ENCODE data around the gene ZNF680.
"Not testable (repeated sequence)": the region's sequence is repeated elsewhere in the genome, so short reads cannot be mapped to it uniquely, and the experiment has no call there.

Gene ZNF680

GRCh38 chr7:64590971-64591370 is 28.1 kb upstream of the ZNF680 start:
- Histone ChIP-seq H3K27me3 (ENCODE audit: control insufficient read depth, insufficient read depth, low read length, poor library complexity, severe bottlenecking) (no peaks in the 10 kb centered on the region), H3K36me3 (ENCODE audit: control insufficient read depth, insufficient read depth, low read length) (no peaks in the 10 kb centered on the region), H3K9me3 (ENCODE audit: control insufficient read depth, low read length) (no peaks in the 10 kb centered on the region), H3K4me3 (ENCODE audit: insufficient read depth, low read depth, low read length) (no peak overlapping the region), H3K27ac (ENCODE audit: insufficient read depth, low read depth, low read length, poor library complexity, severe bottlenecking) (no peak overlapping the region), H3K4me1 (ENCODE audit: control insufficient read depth, insufficient read depth, low read length) (no peaks in the 10 kb centered on the region)
- WGBS, 2 experiments = 86 to 88% methylated on average over 5 of the region's 5 CpGs

DNA sequence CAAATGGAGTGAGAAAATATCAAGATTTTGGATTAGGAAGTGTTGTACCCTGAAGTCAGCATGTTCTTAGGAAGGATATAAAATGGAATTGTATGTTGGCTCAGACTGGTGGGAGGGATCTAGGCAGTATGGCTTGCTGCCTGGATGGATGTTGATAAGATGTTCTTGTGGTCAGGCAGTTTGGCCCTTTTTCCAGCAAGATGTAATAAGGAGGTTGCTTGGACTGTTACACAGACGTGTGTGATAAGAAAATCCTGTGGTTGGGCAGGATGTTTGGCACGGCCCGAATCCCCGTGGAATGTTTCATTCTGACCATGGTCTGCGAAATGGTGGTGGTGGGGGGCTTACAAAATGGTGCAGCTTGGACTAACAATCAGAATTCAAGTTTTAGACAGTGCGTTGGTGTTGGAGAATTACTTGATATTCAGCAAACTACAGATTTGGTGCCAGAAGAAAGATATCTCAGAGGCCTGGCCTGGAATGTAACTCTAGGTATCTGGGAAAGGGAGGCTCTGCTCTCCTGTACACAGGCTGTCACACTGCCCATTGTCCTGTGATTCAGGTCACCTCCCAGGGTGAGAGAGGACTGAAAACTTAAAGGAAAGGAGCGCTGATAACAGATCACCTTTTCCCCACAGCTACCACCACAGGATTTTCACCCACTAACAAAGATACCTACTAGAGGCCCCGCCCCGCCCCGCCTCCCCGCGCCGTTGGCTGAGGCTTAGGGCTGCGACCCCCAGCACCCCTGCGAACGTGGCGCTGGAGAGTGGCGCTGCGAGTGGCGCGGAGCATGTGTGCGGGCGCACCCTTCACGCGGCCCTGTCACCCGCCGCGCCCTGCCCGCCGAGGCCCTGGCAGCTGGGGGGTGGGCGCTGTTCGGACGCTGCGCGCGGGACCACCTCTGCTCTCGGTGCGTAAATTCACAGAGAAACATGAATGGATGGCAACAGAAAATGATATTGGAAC is 19.3 kb upstream of the ZNF680 start:
- no peak overlapping the region for H3K4me3 ChIP-seq (ENCODE audit: insufficient read depth, low read depth, low read length)
- WGBS, 2 experiments = 93 to 95% methylated on average over 38 of the region's 38 CpGs
- no peaks in the 10 kb centered on the region for H3K36me3 ChIP-seq (ENCODE audit: control insufficient read depth, insufficient read depth, low read length)
- H3K27ac ChIP-seq (ENCODE audit: insufficient read depth, low read depth, low read length, poor library complexity, severe bottlenecking) = no peak overlapping the region
- peaks cover 2% of the 10 kb centered on the region for H3K9me3 ChIP-seq (ENCODE audit: control insufficient read depth, low read length)
- H3K4me1 ChIP-seq (ENCODE audit: control insufficient read depth, insufficient read depth, low read length) = no peaks in the 10 kb centered on the region
- H3K27me3 ChIP-seq (ENCODE audit: control insufficient read depth, insufficient read depth, low read length, poor library complexity, severe bottlenecking) = no peaks in the 10 kb centered on the region

- no peaks in the 10 kb centered on the region for H3K27me3 ChIP-seq (ENCODE audit: control insufficient read depth, insufficient read depth, low read length, poor library complexity, severe bottlenecking)
- H3K9me3 ChIP-seq (ENCODE audit: control insufficient read depth, low read length) = peaks cover 2% of the 10 kb centered on the region
- no peaks in the 10 kb centered on the region for H3K4me1 ChIP-seq (ENCODE audit: control insufficient read depth, insufficient read depth, low read length)
- 86 to 94% methylated on average over 2 of the region's 2 CpGs for WGBS, 2 experiments
- no peak overlapping the region for H3K27ac ChIP-seq (ENCODE audit: insufficient read depth, low read depth, low read length, poor library complexity, severe bottlenecking)
- H3K4me3 ChIP-seq (ENCODE audit: insufficient read depth, low read depth, low read length) = no peak overlapping the region
- no peaks in the 10 kb centered on the region for H3K36me3 ChIP-seq (ENCODE audit: control insufficient read depth, insufficient read depth, low read length)
These were observed 18.5 kb upstream of the ZNF680 start for GRCh38 chr7:64581391-64581790.

- H3K4me1 ChIP-seq (ENCODE audit: control insufficient read depth, insufficient read depth, low read length) = no peaks in the 10 kb centered on the region
- H3K36me3 ChIP-seq (ENCODE audit: control insufficient read depth, insufficient read depth, low read length) = no peaks in the 10 kb centered on the region
- peak overlapping the region; percentile 37 for H3K4me3 ChIP-seq (ENCODE audit: insufficient read depth, low read depth, low read length)
- H3K27ac ChIP-seq (ENCODE audit: insufficient read depth, low read depth, low read length, poor library complexity, severe bottlenecking) = peak overlapping the region; percentile 96
- H3K27me3 ChIP-seq (ENCODE audit: control insufficient read depth, insufficient read depth, low read length, poor library complexity, severe bottlenecking) = peaks cover 9% of the 10 kb centered on the region
- WGBS, 2 experiments = 49 to 50% methylated on average over 20 of the region's 20 CpGs
- no peaks in the 10 kb centered on the region for H3K9me3 ChIP-seq (ENCODE audit: control insufficient read depth, low read length)
These were observed 11.7 kb upstream of the ZNF680 start for GRCh38 chr7:64574540-64575099.

DNA sequence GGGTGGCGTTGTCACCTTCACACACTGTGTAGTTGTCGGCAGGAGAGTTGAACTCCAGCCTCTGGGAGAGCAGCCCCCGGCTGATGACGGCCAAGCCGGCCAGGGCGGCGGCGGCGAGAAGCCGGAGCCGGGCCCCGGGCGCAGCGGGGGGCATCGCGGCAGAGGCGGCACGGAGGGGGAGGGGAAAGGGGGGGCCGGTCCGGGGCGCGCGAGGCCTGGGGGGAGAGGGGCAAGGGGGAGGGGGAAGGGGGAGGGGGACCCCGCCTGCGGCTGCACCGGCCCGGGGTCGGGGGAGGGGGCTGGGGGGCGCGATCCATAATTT is 7.4 kb upstream of the ZNF680 start:
- H3K9me3 ChIP-seq (ENCODE audit: control insufficient read depth, low read length); H3K4me1 ChIP-seq (ENCODE audit: control insufficient read depth, insufficient read depth, low read length); H3K27ac ChIP-seq (ENCODE audit: insufficient read depth, low read depth, low read length, poor library complexity, severe bottlenecking); H3K36me3 ChIP-seq (ENCODE audit: control insufficient read depth, insufficient read depth, low read length): not testable (repeated sequence)
- Histone ChIP-seq H3K4me3 (ENCODE audit: insufficient read depth, low read depth, low read length) (peak overlapping the region; percentile 16), H3K27me3 (ENCODE audit: control insufficient read depth, insufficient read depth, low read length, poor library complexity, severe bottlenecking) (peaks cover 15% of the 10 kb centered on the region)
- WGBS, 2 experiments = 7 to 27% methylated on average over 7 to 8 of the region's 30 CpGs

DNA sequence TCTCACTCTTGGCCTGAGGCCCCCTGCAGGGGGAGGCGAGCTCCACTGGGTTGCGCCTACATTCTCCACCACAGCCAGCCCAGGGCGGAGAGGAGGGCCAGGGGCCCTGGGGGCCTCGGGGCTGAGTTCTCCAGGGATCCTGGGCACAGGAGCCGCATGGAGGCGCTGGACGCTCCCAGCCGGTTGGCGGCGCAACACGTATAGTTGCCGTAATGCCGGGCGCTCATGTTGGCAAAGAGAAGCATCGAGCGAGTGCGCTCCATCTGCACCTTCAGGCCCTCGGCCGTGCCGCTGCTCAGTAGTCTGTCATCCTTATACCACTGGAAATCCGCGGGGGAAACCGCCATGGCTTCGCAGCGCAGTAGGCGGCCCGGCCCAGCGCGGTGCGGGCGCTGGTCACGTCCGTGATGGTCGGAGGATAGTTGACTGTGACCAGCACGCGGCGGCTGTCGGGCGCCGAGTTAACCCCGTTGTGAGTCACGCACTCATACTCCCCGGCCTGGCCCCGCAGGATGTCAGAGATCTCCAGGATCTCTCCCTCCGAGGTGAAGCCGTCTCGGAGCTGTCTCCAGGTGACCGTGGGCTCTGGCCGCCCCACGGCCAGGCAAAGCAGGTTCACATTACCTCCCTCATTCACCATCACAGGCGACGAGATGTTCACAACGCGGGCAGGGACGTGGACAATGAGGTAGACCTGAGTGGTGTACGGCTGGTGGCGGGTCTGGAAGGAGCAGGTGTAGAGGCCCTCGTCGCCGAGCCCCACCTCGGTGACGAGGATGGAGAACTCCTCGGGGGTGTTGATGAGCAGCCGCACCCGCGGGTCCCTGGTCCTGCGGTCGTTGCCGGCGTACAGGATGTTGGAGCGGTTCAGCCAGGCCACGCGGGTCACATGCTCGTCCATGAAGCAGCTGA is 6.8 kb upstream of the ZNF680 start:
- H3K4me1 ChIP-seq (ENCODE audit: control insufficient read depth, insufficient read depth, low read length); H3K27ac ChIP-seq (ENCODE audit: insufficient read depth, low read depth, low read length, poor library complexity, severe bottlenecking); H3K9me3 ChIP-seq (ENCODE audit: control insufficient read depth, low read length); H3K36me3 ChIP-seq (ENCODE audit: control insufficient read depth, insufficient read depth, low read length): not testable (repeated sequence)
- WGBS, 2 experiments = 30 to 32% methylated on average over 74 of the region's 74 CpGs
- Histone ChIP-seq H3K27me3 (ENCODE audit: control insufficient read depth, insufficient read depth, low read length, poor library complexity, severe bottlenecking) (peaks cover 15% of the 10 kb centered on the region), H3K4me3 (ENCODE audit: insufficient read depth, low read depth, low read length) (peak overlapping the region; percentile 16)

DNA sequence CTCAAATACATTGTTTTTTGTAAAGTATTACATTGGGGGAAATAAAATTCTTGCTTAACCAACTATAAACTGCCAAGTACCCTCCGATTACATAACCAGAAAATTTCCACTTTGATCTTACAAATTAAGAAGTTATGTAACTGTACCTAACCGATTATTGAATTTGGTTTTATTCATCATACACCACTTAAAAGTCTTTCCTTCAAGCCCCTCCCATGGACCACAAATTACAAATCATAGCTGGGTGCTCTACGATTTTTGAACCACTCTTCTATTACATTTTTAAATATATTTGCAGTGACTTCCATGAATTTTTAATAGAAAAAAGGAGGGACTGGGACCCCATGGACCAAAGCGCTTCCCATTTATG is 630 bp downstream of the ZNF680 start:
- WGBS, 2 experiments = 24 to 30% methylated on average over 3 to 4 of the region's 4 CpGs
- Histone ChIP-seq H3K36me3 (ENCODE audit: control insufficient read depth, insufficient read depth, low read length) (peaks cover 5% of the 10 kb centered on the region), H3K4me1 (ENCODE audit: control insufficient read depth, insufficient read depth, low read length) (peaks cover 4% of the 10 kb centered on the region), H3K27ac (ENCODE audit: insufficient read depth, low read depth, low read length, poor library complexity, severe bottlenecking) (peak overlapping the region; percentile 100), H3K4me3 (ENCODE audit: insufficient read depth, low read depth, low read length) (peak overlapping the region; percentile 95), H3K27me3 (ENCODE audit: control insufficient read depth, insufficient read depth, low read length, poor library complexity, severe bottlenecking) (no peaks in the 10 kb centered on the region), H3K9me3 (ENCODE audit: control insufficient read depth, low read length) (no peaks in the 10 kb centered on the region)

DNA sequence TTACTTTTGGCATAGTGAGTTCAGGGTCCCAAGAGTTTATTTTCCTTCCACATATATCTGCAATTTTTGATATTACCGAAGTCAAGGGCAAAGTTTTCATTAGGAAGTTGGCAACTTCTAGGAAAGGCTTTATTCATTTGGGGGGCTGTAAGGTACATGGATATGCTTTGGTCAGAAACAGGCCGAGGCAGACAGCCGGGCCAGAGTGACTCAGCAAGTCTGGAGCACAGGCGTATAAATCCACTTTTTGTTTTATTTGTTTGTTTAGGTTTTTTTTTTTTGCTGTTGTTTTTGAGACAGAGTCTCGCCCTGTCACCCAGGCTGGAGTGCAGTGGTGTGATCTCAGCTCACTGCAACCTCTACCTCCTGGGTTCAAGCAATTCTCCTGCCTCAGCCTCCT is 3.7 kb downstream of the ZNF680 start:
- no peaks in the 10 kb centered on the region for H3K27me3 ChIP-seq (ENCODE audit: control insufficient read depth, insufficient read depth, low read length, poor library complexity, severe bottlenecking)
- peaks cover 5% of the 10 kb centered on the region for H3K36me3 ChIP-seq (ENCODE audit: control insufficient read depth, insufficient read depth, low read length)
- H3K9me3 ChIP-seq (ENCODE audit: control insufficient read depth, low read length) = no peaks in the 10 kb centered on the region
- H3K27ac ChIP-seq (ENCODE audit: insufficient read depth, low read depth, low read length, poor library complexity, severe bottlenecking) = no peak overlapping the region
- peaks cover 4% of the 10 kb centered on the region for H3K4me1 ChIP-seq (ENCODE audit: control insufficient read depth, insufficient read depth, low read length)
- no peak overlapping the region for H3K4me3 ChIP-seq (ENCODE audit: insufficient read depth, low read depth, low read length)
- WGBS, 2 experiments = 87 to 93% methylated on average over 5 of the region's 5 CpGs

DNA sequence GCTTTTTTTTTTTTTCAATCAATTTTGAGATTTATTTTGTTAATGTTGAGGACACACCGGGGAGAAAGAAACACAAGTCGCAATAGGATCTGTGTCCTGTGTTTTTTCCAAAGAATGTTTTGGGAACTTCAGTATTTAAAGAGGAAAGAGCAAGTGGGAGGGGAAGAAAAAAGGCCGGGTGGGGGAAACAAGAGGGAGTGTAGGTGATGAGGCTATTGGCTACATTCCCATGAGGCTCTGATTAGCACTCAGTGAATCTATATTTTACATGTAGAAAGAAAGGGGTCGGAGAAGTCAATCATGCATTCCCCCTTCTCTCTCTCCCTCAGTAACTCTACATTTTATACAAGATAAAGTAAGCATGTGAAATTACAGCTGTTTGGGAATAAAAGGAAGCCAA is 4.1 kb downstream of the ZNF680 start:
- H3K27ac ChIP-seq (ENCODE audit: insufficient read depth, low read depth, low read length, poor library complexity, severe bottlenecking) = no peak overlapping the region
- H3K36me3 ChIP-seq (ENCODE audit: control insufficient read depth, insufficient read depth, low read length) = peaks cover 5% of the 10 kb centered on the region
- 77 to 85% methylated on average over 3 to 4 of the region's 4 CpGs for WGBS, 2 experiments
- H3K4me1 ChIP-seq (ENCODE audit: control insufficient read depth, insufficient read depth, low read length) = peaks cover 4% of the 10 kb centered on the region
- no peaks in the 10 kb centered on the region for H3K9me3 ChIP-seq (ENCODE audit: control insufficient read depth, low read length)
- no peak overlapping the region for H3K4me3 ChIP-seq (ENCODE audit: insufficient read depth, low read depth, low read length)
- no peaks in the 10 kb centered on the region for H3K27me3 ChIP-seq (ENCODE audit: control insufficient read depth, insufficient read depth, low read length, poor library complexity, severe bottlenecking)

DNA sequence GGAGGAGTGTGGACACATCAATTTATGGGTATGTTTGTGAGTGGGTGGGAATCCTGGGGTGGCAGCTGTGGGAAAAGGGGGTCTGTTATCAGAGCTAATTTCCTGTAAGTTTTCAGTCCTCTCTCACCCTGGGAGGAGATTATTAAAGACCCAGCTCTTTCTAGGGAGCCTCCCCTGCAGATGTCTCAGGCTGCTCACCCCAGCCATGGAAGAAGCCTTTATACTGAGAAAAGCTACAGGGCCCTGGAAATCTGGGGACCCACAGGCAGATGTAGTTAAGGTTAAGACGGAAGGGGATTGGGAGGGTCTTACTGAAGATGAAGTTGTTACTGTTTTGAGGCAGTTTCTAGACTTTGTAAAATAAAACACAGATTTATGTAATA is 4.6 kb downstream of the ZNF680 start:
- H3K27me3 ChIP-seq (ENCODE audit: control insufficient read depth, insufficient read depth, low read length, poor library complexity, severe bottlenecking) = no peaks in the 10 kb centered on the region
- peaks cover 4% of the 10 kb centered on the region for H3K4me1 ChIP-seq (ENCODE audit: control insufficient read depth, insufficient read depth, low read length)
- no peaks in the 10 kb centered on the region for H3K9me3 ChIP-seq (ENCODE audit: control insufficient read depth, low read length)
- no peak overlapping the region for H3K4me3 ChIP-seq (ENCODE audit: insufficient read depth, low read depth, low read length)
- peaks cover 5% of the 10 kb centered on the region for H3K36me3 ChIP-seq (ENCODE audit: control insufficient read depth, insufficient read depth, low read length)
- no peak overlapping the region for H3K27ac ChIP-seq (ENCODE audit: insufficient read depth, low read depth, low read length, poor library complexity, severe bottlenecking)
- 94 to 100% methylated on average over 1 of the region's 1 CpG for WGBS, 2 experiments
